GM12874 (cell line): ENCODE measurements around the gene IL21R.

ENCODE experiments used
- TF ChIP-seq, protein P1 (sequence below): IDR thresholded peaks from 2 replicates; pipeline ENCODE4 v1.5.1; 2011; ENCODE audit warnings: low read depth, mild to moderate bottlenecking, control low read depth, low read length, moderate library complexity; ENCODE audit not compliant: insufficient read depth

The IL21R gene

GRCh38 chr16:27367461-27368357 is 34.3 kb upstream of the IL21R start:
- TF ChIP-seq, protein P1, sequence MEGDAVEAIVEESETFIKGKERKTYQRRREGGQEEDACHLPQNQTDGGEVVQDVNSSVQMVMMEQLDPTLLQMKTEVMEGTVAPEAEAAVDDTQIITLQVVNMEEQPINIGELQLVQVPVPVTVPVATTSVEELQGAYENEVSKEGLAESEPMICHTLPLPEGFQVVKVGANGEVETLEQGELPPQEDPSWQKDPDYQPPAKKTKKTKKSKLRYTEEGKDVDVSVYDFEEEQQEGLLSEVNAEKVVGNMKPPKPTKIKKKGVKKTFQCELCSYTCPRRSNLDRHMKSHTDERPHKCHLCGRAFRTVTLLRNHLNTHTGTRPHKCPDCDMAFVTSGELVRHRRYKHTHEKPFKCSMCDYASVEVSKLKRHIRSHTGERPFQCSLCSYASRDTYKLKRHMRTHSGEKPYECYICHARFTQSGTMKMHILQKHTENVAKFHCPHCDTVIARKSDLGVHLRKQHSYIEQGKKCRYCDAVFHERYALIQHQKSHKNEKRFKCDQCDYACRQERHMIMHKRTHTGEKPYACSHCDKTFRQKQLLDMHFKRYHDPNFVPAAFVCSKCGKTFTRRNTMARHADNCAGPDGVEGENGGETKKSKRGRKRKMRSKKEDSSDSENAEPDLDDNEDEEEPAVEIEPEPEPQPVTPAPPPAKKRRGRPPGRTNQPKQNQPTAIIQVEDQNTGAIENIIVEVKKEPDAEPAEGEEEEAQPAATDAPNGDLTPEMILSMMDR: peak; percentile 86

DNA sequence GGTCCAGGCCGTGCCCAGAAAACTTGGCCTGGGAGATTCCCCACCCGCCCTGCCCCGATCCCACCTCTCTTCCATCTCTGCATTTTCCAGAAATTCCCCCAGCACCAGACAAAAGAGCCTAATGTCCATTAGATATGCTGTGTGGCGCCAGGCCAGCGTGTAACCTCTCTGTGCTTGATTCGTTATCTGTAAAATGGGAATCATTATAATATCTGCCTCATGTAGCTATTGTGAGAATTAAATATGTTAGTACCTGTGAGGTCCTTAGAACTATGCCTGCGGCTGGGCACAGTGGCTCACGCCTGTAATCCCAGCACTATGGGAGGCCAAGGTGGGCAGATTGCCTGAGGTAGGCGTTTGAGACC is 33.6 kb upstream of the IL21R start:
- TF ChIP-seq, protein P1: no peak

GRCh38 chr16:27369806-27370205 is 32.2 kb upstream of the IL21R start:
- TF ChIP-seq, protein P1: no peak

DNA sequence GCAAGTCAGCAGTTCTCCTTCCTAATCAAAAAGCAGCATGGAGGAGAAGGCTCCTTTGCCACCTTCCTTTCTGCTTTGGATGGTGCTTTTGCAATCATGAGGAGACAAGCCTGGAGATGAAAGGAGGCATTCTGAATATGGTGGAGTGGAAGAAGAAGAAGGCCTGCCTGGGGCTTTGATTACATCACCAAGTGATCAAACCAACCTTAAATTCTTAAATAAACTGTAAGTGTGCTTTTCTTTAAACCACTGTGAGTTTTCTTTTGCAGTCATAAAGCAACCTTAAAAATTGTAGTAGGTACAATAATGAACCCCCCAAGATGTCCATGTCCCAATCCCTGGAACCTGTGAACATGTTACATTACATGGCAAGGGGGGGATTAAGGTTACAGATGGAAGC is 31.7 kb upstream of the IL21R start:
- TF ChIP-seq, protein P1: no peak

- TF ChIP-seq, protein P1: no peak
These were observed 28.7 kb upstream of the IL21R start for GRCh38 chr16:27373312-27373711.

- TF ChIP-seq, protein P1: no peak
These were observed 27.7 kb upstream of the IL21R start for GRCh38 chr16:27374221-27374803.

GRCh38 chr16:27374804-27375425 is 27.1 kb upstream of the IL21R start:
- TF ChIP-seq, protein P1: peak; percentile 45; the same call in 1 of the 2 replicates
